ENCODE data around the gene MAPKBP1. TPM values are rescaled to one million over a fixed set of nuclear protein-coding genes. Genes with fewer than 3 reads are reported as not detected.

The MAPKBP1 gene
- total and polyA plus RNA-seq, 2 of the 8 experiments (the other 6 are each of a cell fraction or from before 2014, with no cell fraction given), result 4.3 to 11.3 TPM

GRCh38 chr15:41849861-41850260 lies 75.6 kb downstream of the MAPKBP1 start (continued):
- TF ChIP-seq CHD7 (IDR thresholded peaks at IDR 0.05; ENCODE audit: insufficient replicate concordance, low read length) (no peak), RAD21 (IDR thresholded peaks at IDR 0.05 in 1 of 2, conservative IDR thresholded peaks at IDR 0.05 in 1 of 2; ENCODE audit: low read depth in 2 of 2, low read length in 2 of 2) (no peak)

Measured in H1 (cell line).